Esophagus (tissue), 2 donors: ENCODE measurements around the gene TNNI2. TPM values are rescaled to one million over a fixed set of nuclear protein-coding genes. Genes with fewer than 3 reads are reported as not detected.

Source experiments
- H3K27ac ChIP-seq, 2 donors: one replicate each; pipeline ENCODE4 v1.5.1; 2013; ENCODE audit warnings: low read depth in 2 of 2, mild to moderate bottlenecking in 2 of 2, inconsistent platforms in 1 of 2, low read length in 1 of 2, moderate library complexity in 1 of 2
- H3K27me3 ChIP-seq, 2 donors: one replicate each; pipeline ENCODE4 v1.6.1; 2013; ENCODE audit warnings: low read length in 2 of 2, control low read depth in 1 of 2, mild to moderate bottlenecking in 1 of 2; ENCODE audit not compliant: insufficient read depth in 2 of 2, control insufficient read depth in 1 of 2
- H3K36me3 ChIP-seq, 2 donors: one replicate each; pipeline ENCODE4 v1.6.1; 2013; ENCODE audit warnings: low read length in 1 of 2; ENCODE audit not compliant: control insufficient read depth in 2 of 2, insufficient read depth in 2 of 2
- H3K4me1 ChIP-seq, 2 donors: one replicate each; pipeline ENCODE4 v1.6.1; 2013; ENCODE audit warnings: low read length in 1 of 2; ENCODE audit not compliant: control insufficient read depth in 2 of 2, insufficient read depth in 2 of 2
- H3K4me3 ChIP-seq, 2 donors: one replicate each; pipeline ENCODE4 v1.5.1; 2013; ENCODE audit warnings: low read length in 2 of 2, mild to moderate bottlenecking in 2 of 2, low read depth in 1 of 2, moderate library complexity in 1 of 2
- H3K9me3 ChIP-seq, 2 donors: one replicate each; pipeline ENCODE4 v1.6.1; 2013; ENCODE audit warnings: mild to moderate bottlenecking in 2 of 2, low read depth in 1 of 2, low read length in 1 of 2, moderate library complexity in 1 of 2; ENCODE audit not compliant: control insufficient read depth in 2 of 2, insufficient read depth in 1 of 2
- WGBS, 2 donors: extraction: QIAGEN DNeasy Blood & Tissue Kit; methylation state at CpG; one replicate each; pipeline ENCODE4 v1.1.7; 2013; 5-methylcytosine and 5-hydroxymethylcytosine counted together
- polyA plus RNA-seq, 2 donors: library from polyadenylated mRNA; stranded (reverse); fragments of 200-250 nt; gene quantifications; one replicate each; pipeline ENCODE4 v1.2.3, GENCODE V29; 2013
- donor health status: healthy with polysubstance abuse.
- donor health status: Bipolar disorder and iron deficiency.

The TNNI2 gene
- polyA plus RNA-seq, 2 donors: 9.8 to 166 TPM

GRCh38 chr11:1845095-1845429 lies 6.3 kb downstream of the TNNI2 start:
- Histone ChIP-seq H3K4me3 (no peak overlapping the region), H3K4me1 (peaks cover 0 to 11% of the 10 kb centered on the region in 2 donors), H3K27me3 (no peaks in the 10 kb centered on the region), H3K27ac (peak overlapping the region in 1 of 2 donors; percentile 23), H3K9me3 (no peaks in the 10 kb centered on the region), H3K36me3 (peaks cover 0 to 4% of the 10 kb centered on the region in 2 donors)
- 80 to 81% methylated on average over 1 of the region's 1 CpG for WGBS, 2 donors

DNA sequence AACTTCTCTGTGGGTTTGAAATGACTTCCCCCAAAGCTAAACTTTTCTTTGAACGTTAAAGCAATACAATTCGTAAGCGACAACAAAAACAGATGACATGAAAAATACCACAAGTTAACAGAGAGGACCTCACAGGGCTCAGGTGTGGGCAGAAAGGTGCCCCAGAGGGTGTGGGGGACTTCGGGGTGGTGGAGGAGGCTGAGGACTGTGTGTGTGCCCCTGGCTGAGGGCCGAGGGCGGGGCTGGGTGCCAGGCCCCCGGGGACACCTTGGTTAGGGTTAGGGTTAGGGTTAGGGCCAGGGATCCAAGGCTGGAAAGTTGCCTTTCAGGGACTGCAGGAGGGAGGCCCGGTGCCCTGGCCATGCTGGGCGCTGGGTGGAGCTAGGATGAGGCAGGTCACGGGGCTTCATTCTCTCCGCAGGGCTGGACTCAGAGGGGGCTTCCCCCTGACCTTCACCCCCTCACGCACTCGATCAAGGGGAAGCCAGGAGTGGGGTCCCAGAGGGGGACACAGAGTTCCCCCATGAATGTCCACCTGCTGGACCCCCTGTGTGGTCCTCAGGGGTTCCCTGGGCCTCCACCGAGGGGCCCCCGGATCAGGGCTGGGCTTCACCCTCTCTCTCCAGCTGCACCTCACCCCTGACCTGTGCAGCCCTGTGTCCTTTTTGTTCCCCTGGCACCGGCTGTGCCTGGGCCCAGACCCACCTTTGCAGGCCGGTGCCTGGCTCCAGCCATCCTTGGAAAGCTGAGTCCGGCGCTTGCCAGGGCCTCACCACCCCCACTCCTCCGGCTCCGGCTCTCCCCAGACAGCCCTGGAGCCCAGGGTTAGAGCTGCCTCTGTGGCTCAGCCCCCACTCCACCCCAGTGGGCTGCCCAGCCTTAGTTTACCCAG lies 7.0 kb downstream of the TNNI2 start:
- 78 to 80% methylated on average over 21 of the region's 21 CpGs for WGBS, 2 donors
- Histone ChIP-seq H3K27ac (no peak overlapping the region), H3K27me3 (no peaks in the 10 kb centered on the region), H3K4me1 (peaks cover 0 to 11% of the 10 kb centered on the region in 2 donors), H3K4me3 (no peak overlapping the region), H3K36me3 (peaks cover 0 to 4% of the 10 kb centered on the region in 2 donors), H3K9me3 (no peaks in the 10 kb centered on the region)

- no peak overlapping the region for H3K27ac ChIP-seq
- H3K27me3 ChIP-seq: no peaks in the 10 kb centered on the region
- H3K4me3 ChIP-seq: no peak overlapping the region
- no peaks in the 10 kb centered on the region for H3K9me3 ChIP-seq
- H3K36me3 ChIP-seq: no peaks in the 10 kb centered on the region
- WGBS, 2 donors: 86 to 87% methylated on average over 9 of the region's 9 CpGs
- H3K4me1 ChIP-seq: peaks cover 0 to 11% of the 10 kb centered on the region in 2 donors
Measured at GRCh38 chr11:1846453-1846932, 7.7 kb downstream of the TNNI2 start.

DNA sequence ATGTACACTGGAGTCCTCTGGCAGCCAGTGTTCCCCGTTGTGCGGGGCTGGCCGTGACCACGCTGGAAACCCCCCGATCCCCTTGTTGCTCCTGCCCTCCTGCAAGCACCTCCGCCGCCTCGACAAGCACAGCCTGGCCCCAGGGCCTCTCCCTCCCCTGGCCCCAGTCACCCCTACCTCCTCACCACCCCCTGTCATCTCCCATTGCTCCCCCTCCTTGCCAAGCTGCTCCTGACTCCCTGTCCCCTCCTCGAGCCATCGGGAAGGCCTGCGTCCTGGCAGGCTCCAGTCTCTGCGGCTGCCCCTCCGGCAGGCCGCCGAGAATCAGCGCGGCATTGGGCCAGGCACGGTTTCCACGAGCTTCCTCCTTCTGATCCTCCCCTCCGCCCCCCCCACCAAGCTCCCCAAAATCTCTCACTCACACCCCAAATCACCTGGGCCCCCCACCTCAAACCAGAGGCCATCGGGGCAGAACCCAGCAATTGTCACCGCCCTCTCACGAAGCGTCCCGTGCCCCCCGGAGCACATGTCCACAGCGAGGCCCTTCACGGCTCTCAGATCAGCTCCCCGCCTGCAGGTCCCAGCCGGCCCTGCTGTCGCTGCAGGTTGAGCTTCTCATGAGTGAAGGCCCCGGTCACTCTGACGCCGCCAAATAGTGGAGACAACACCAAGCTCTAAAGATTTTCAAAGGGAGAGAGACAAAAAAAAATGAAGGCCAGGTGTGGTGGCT lies 8.4 kb downstream of the TNNI2 start:
- Histone ChIP-seq H3K4me1 (peaks cover 0 to 10% of the 10 kb centered on the region in 2 donors), H3K4me3 (no peak overlapping the region), H3K36me3 (no peaks in the 10 kb centered on the region), H3K9me3 (no peaks in the 10 kb centered on the region), H3K27ac (no peak overlapping the region), H3K27me3 (no peaks in the 10 kb centered on the region)
- WGBS, 2 donors: 92 to 93% methylated on average over 34 of the region's 34 CpGs

DNA sequence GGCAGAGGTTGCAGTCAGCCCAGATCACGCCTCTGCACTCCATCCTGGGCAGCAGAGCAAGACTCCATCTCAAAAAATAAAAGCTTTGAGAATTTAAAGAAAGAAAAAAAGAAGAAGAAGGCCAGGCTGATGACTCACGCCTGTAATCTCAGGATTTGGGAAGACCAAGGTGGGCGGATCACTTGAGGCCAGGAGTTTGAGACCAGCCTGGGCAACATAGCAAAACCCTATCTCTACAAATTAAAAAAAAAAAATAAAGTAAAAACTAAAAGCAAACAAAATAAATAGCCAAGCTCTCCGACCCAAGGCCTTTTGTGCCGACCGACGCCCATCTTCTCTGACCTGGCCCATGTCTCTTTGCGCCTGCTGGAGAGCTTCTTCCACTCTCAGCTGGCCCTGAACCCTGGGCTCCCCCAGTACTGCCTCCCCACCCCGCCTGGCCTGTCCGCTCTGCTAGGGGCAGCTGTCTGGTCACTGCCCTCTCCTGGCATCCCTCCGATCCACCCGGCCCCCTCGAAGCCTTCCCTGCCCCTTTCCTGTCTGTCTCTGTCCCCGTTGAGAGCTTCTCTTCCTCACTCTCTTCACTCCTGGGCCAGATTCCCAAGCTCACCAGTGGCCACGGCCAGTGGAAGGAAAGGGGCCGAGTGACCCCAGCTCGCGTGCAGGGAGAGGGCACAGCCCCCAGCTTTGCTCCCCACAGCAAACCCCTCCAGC lies 9.3 kb downstream of the TNNI2 start:
- H3K9me3 ChIP-seq: no peaks in the 10 kb centered on the region
- no peak overlapping the region for H3K27ac ChIP-seq
- H3K4me1 ChIP-seq: peaks cover 0 to 1% of the 10 kb centered on the region in 2 donors
- WGBS, 2 donors: 85 to 86% methylated on average over 18 of the region's 18 CpGs
- no peak overlapping the region for H3K4me3 ChIP-seq
- no peaks in the 10 kb centered on the region for H3K36me3 ChIP-seq
- no peaks in the 10 kb centered on the region for H3K27me3 ChIP-seq

GRCh38 chr11:1848640-1849430 lies 10.1 kb downstream of the TNNI2 start:
- H3K27me3 ChIP-seq: no peaks in the 10 kb centered on the region
- no peaks in the 10 kb centered on the region for H3K36me3 ChIP-seq
- 88 to 92% methylated on average over 19 of the region's 19 CpGs for WGBS, 2 donors
- no peak overlapping the region for H3K4me3 ChIP-seq
- no peak overlapping the region for H3K27ac ChIP-seq
- peaks cover 0 to 5% of the 10 kb centered on the region in 2 donors for H3K4me1 ChIP-seq
- no peaks in the 10 kb centered on the region for H3K9me3 ChIP-seq

DNA sequence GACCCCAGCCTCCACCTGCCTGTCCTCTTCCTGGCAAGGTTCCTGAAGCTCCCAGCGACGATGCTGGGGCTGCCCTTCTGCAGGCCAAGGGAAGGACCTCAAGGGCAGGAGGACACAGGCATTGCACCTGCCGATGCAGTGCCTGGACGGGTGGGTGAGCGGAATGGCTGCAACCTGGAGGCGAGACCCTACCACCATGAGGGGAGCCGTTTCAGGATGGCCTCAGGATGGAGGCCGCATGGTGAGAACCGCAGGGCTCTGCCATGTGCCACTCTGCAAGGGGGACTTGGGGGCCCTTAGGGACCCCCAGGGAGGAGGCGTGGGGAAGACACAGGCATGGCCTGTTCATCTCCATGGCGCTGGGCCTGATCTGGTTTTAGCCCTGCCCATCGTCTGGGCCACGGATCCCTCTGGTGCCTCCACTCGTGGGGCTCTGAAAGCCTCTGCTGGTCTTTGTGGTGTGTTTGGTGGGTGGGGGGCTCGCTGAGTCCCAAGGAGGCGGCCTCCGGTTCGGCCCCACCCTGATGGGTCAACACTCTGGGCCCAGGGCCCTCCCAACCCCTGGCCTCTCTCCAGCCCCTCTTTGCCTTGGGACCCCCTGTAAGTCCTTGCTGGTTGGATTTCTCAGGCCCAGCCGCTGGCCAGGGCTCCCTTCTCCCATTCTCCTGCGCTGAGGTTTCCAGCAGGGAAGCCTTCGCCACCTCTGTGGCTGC lies 12.8 kb downstream of the TNNI2 start:
- Histone ChIP-seq H3K9me3 (no peaks in the 10 kb centered on the region), H3K27me3 (no peaks in the 10 kb centered on the region), H3K4me3 (no peak overlapping the region), H3K27ac (no peak overlapping the region), H3K4me1 (peaks cover 0 to 5% of the 10 kb centered on the region in 2 donors), H3K36me3 (no peaks in the 10 kb centered on the region)
- 87 to 92% methylated on average over 17 to 21 of the region's 21 CpGs for WGBS, 2 donors

GRCh38 chr11:1852271-1852876 lies 13.6 kb downstream of the TNNI2 start:
- Histone ChIP-seq H3K27me3 (no peaks in the 10 kb centered on the region), H3K36me3 (no peaks in the 10 kb centered on the region), H3K9me3 (no peaks in the 10 kb centered on the region), H3K4me3 (no peak overlapping the region), H3K4me1 (peaks cover 0 to 5% of the 10 kb centered on the region in 2 donors), H3K27ac (peak overlapping the region in 1 of 2 donors; percentile 32)
- WGBS, 2 donors: 83% methylated on average over 25 of the region's 25 CpGs
